Body of pancreas (tissue), 4 donors: Measurements from ENCODE around the gene VPS35L.

Experiments
- POLR2A ChIP-seq, 3 donors: fragments of 450-650 bp; IDR thresholded peaks; one replicate each; pipeline ENCODE4 v1.6.1; 2016; ENCODE audit warnings: antibody characterized with exemption in 3 of 3, mild to moderate bottlenecking in 2 of 3
- TF ChIP-seq, protein P1 (sequence below), 7 experiments: fragments of 450-650 bp in 4 of 7; fragments of 200-600 bp in 3 of 7; sonication (generic) in 3 of 7; IDR thresholded peaks; one replicate each; pipeline ENCODE4 v1.5.1; 2016 to 2019; ENCODE audit warnings: antibody characterized with exemption in 7 of 7

DNA sequence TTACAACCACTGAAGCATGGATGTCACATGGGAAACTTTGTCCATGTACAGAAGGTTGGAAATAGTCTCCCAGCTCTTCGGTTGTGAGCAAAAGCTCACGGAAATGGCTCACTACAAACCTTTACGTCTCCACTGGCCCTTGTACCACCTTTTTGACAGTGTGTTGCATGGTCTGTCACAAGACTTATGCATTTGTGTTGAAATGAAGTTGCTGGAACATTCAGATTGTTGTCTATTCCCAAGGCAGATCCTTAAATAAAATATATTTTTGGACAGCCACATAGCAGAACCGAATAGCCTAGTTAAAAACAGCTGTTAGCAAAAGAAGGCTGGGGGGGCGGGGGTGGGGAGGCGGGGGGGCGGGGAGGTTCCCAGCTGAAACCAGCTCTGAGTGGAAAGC is 123.3 kb downstream of the VPS35L start:
- TF ChIP-seq POLR2A (IDR thresholded peaks at IDR 0.05), result no peak
- TF ChIP-seq, protein P1, sequence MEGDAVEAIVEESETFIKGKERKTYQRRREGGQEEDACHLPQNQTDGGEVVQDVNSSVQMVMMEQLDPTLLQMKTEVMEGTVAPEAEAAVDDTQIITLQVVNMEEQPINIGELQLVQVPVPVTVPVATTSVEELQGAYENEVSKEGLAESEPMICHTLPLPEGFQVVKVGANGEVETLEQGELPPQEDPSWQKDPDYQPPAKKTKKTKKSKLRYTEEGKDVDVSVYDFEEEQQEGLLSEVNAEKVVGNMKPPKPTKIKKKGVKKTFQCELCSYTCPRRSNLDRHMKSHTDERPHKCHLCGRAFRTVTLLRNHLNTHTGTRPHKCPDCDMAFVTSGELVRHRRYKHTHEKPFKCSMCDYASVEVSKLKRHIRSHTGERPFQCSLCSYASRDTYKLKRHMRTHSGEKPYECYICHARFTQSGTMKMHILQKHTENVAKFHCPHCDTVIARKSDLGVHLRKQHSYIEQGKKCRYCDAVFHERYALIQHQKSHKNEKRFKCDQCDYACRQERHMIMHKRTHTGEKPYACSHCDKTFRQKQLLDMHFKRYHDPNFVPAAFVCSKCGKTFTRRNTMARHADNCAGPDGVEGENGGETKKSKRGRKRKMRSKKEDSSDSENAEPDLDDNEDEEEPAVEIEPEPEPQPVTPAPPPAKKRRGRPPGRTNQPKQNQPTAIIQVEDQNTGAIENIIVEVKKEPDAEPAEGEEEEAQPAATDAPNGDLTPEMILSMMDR (IDR thresholded peaks at IDR 0.05), result no peak
